Kasumi-1 (cell line): Measurements from ENCODE around the gene SYT3.
"Not testable (repeated sequence)": the region's sequence is repeated elsewhere in the genome, so short reads cannot be mapped to it uniquely, and the experiment has no call there.

Experiments used
- DNase-seq, 2 experiments: peaks; one replicate each; lab custom pipeline; 2025; lab: John Stamatoyannopoulos, UW

The SYT3 gene

DNA sequence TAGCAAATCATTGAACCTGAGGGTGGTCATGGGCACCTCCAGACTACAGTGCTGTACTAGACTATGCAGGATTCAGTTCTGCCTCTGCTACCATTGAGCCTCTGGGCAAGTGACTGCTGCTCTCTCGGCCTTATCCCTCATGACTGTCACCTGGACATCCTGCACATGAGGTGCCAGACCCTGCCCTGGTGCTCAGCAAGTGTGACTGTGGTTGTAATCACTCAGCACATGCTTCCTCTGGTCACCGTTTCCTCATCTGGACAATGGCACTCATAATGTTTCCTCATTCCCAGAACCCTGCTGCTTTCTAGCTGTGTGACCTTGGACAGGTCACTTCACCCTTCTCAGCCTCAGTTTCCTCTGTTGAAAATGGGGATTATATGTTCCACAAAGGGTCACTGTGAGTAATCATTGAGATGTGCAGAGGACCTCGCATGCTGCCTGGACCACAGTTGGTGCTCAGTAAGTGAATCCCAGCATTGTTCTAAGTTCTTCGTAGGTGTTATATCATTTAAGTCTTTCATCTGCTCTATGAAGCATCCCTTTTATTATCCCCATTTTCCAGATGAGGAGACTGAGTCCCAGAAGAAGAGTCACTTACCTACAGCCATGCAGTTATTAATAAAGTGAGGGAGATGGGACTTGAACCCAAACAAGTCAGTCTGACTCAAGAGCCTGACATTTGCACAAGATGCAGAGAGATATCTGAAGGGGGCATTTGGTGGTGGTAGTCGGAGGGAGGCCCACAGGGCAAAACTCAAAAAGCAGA, 3.2 kb downstream of the SYT3 start:
- no peak for DNase-seq

DNA sequence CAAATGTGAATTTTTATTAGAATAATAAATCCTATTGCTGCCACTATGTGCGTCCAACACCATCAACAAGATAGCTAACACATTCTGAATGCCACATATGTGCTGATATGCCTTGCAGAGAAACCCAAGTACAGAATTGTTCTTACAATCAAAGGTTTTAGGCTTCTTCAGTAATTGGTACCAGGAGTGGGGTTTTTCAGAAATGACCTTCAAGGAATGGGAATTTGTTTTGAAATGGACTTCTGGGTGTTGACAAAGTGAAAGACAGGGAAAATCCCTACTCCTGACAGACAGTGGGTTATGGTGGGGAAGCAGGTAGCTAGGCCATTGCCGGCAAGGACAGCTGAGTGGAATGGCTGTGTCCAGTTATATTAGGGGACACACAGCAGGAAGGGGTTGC, 5.7 kb downstream of the SYT3 start:
- DNase-seq = no peak

DNA sequence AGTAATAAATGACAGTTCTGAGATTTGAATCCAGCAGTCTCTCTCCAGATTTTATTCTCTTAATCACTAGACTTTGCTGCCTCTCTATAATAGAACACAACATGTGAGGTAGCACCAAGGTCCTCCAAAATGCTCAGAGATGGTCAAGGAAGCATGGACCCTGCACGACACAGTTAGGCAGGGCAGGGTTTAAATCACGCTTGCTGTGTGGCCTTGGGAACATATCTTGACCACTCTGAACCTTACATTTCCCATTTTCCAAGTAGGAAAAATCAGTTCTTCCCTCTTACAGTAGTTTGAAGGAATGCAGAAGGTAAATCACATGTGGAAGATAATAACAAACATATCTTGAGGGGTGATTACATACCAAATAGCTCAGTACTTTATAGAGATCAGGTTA, 6.3 kb downstream of the SYT3 start:
- DNase-seq = no peak

DNA sequence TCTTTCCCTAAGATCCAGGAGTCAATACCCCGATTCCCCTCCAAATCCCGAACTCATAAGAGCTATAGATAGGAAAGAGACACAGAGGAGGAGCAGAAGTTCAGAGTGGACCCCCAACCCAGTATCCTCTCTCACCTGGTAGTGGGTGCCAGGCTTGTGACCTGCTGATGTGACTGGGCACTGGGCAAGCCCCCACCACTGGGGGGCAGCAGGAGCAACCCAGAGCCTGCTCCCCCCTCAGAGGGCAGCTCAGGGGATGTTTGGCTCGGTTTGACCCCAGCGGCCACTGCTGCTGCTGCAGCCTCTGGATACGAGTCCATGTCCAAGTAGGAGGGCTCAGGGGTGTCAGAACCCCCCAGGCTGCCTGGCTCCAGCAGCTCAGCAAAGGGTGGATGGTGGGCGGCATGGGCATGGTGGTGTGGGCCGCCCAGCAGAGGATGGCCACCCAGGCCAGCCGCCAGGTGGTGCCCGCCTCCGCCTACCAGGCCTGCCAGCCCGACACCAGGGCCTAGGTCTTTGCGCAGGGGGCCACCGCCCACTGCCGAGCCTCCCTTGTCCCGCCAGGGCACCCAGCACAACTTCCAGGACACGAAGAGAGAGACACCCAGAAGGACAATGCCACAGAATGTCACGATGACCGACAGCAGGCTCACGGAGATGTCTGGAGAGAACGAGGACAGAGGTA, 7.4 kb downstream of the SYT3 start:
- no peak for DNase-seq

DNA sequence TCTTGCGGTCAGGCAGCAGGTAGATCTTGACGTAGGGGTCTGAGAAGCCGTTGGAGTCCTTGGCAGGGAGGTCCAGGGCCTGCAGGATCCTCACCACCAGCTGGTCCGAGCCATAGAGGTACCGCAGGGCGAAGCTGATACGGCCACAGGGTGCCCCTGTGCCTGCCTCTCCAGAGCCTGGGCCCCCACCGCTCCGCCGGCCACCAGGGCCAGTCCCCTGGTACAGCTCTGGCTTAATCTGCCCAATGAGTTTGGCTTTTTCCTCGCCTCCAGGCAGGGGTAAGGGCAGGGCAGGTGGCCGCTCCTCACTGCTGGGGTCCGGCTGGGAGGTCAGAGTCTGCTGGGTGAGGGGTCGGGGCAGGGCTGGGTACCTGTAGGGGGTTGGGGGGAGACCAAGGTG, 9.9 kb downstream of the SYT3 start:
- no peak for DNase-seq

DNA sequence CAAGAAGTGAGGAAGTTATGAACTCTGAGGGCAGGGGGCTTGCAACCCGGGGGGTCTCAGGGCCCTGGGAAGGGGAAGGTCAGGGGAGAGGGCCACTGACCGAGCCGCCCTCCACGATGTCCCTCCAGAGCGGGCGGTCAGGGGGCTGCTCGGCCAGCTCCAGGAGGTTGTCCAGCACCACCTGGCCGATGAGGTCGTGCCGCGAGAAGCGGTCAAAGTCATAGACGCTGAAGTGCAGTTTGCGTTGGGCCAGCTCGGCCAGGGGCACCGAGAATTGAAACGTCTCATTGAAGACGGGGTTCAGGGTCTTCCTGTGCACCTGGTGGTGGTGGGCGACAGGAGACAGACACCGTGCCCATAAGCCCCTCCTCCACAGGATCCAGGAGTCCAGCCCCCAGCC, 10.5 kb downstream of the SYT3 start:
- DNase-seq = no peak

DNA sequence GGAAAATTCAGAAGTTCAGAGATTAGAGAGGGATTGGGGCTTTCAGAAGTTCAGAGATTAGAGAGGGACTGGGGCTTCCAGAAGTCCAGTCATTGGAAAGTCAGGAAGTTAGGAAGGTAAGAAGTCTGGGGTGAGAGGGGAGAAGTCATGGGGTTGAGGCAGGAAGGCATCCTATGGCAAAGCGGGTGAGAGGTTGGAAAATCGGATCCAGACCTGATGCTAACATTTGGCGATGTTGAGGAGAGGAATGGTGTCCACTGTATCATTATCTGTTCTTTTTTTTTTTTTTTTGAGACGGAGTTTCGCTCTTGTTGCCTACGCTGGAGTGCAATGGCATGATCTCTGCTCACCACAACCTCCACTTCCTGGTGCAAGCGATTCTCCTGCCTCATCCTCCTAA, 11.1 kb downstream of the SYT3 start:
- no peak for DNase-seq

DNA sequence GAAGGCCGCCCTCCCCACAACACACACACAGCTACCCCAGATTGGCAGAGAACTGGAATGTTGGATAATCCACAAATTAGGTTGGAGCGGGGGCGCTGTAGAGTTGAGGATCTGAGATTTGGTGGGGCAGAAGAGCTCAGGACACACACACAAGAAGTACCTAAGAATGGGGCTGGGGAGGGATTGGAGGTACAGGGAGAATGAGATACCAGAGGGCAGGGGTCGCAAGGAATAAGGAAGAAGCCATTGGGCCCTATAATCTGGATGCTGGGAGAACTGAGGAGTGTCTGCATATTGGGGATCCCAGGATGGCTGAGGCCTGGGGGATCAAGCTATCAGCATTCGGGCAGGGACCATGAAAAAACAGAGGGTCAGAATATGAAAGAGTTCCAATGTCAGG, 11.5 kb downstream of the SYT3 start:
- no peak for DNase-seq

DNA sequence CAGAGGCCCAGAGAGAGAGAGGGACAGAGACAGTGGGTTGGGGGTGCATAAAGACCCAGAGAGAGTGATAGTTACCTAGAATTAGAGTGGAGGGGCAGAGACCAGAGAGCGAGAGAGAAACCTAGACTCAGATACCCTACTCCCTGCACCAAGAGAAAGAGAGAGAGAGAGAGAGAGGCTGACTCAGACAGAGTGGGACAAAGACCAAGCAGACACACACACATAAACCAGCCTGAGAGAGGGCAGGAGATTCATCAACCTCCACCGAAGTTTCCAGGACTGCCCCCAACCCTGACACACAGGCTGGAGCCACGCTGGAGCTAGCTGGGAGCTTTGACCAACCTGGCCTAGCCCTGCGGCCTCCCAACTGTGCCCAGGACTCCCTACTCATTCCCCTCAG, 12.9 kb downstream of the SYT3 start:
- no peak for DNase-seq

DNA sequence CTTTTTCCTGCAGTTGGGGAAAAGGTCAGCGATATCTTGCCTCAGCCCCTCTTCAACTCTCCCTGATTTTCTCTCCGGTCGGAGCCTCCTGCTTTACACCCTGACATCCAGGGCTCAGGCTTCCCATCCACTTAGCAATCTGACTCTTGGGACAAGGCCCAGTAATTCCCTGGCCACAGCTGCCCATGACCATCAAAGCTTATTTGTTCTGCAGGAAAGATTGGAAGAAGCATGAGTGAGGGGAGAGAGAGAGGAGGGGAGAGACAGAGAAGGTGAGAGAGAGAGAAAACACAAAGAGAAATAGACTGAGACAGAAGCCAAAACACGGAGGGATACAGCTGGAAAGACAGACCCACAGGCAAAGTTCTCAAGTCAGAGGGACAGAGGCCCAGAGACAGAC, 13.7 kb downstream of the SYT3 start:
- no peak for DNase-seq

DNA sequence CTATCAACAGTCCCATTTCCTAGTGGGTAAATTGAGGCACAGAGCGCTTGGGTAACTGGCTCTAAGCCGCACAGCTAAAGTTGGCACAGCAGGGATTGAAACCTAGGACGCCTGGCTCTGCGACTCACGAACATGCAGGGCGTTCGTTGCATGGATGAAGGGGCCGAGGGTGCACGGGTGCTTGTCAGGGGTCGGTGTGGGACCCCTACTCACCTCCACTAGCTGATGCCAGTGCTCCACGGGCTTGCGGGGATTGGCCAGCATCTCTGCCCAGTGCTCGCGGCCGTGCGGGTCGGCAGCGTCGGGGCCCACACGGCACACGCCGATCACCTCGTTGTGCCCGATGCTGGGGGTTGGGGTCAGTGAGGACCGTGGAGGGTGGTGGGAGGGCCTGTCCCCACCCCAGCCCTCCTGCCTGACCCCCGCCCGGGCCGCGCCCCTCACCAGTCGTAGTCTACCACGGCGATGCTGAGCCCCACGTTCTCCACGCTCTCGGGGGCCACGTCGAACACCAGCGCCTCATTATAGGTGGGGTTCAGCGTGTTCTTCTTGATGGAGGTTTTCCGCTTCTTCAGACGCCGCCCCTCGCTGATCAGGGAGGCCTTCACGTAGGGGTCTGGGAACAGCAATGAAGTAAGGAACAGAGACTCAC, 14.6 kb downstream of the SYT3 start:
- no peak for DNase-seq

DNA sequence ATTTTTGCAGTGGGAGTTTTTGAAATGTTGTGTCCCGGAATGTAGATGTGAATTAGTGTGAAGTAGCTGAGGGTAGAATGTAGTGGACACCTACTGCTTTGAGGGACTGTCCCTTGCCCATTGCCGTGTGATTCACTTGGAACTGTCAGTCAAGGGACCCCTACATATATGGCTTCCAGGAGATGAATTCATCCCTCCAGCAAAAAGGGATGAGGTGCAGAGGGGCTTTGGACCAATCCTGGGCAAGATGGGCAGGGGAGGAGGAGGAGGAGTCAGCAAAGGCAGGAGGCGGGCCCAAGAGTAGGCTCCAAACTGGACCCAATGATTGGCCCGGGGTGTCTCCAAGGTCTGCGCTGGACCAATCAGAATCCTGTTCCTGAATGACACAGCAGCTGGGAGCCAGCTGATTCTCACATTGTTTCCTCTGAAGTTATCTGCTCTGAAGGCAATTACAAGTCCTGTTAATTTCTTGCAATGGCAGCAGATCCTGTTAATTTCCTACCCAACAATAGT, 19.2 kb downstream of the SYT3 start:
- DNase-seq = not testable (repeated sequence)

DNA sequence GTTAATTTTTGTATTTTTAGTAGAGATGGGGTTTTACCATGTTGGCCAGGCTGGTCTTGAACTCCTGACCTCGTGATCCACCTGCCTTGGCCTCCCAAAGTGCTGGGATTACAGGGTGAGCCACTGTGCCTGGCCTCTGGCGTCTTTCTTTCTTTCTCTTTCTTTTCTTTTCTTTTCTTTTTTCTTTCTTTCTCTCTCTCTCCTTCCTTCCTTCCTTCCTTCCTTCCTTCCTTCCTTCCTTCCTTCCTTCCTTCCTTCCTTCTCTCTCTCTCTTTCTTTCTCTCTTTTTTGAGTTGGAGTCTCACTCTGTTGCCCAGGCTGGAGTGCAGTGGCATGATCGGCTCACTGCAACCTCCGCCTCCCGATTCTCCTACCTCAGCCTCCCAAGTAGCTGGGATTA, 20.5 kb downstream of the SYT3 start:
- DNase-seq = not testable (repeated sequence)

DNA sequence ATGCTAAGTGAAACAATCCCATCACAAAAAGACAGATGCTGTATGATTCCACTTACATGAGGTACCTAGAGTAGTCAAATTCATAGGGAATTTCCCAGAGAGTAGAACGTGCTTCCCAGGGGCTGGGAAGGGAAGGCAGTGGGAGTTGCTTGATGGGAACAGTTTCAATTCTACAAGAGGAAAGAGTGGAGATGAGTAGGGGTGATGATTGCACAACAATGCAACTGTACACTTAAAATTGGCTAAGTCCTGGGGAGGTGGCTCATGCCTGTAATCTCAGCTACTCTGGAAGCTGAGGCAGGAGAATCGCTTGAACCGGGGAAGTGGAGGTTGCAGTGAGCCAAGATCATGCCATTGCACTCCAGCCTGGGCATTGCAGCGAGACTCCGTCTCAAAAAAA, 21.3 kb downstream of the SYT3 start:
- DNase-seq = not testable (repeated sequence)

DNA sequence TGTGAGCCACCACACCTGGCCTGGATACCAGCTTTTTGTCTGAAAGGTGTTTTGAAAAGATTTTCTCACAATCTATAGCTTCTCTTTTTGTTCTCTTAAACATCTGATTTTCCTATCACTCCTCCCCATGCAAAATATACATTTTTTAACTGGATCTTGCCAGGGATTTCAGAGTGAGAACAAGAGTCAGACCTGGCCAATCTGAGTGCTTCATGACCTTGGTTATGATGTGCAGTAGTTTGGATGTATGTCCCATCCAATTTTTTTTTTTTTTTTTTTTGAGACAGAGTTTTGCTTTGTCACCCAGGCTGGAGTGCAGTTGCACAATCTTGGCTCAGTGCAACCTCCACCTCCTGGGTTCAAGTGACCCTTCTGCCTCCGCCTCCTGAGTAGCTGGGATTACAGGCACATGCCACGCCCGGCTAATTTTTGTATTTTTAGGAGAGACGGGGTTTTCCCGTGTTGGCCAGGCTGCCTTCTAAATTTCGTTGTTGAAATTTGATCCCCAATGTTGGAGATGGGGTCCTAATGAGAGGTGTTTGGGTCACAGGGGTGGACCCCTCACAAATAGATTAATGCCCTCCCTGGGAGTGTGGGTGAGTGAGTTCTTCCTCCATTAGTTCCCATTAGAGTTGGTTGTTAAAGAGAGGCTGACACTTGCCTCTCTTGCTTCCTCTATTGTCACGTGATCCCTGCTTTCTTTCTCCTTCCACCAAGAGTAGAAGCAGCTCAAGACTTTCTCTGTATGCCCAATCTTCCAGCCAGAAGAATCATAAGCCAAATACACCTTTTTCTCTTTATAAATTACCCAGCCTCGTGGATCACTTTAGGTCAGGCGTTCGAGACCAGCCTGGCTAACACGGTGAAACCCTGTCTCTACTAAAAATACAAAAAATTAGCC, 26.9 kb downstream of the SYT3 start:
- not testable (repeated sequence) for DNase-seq

DNA sequence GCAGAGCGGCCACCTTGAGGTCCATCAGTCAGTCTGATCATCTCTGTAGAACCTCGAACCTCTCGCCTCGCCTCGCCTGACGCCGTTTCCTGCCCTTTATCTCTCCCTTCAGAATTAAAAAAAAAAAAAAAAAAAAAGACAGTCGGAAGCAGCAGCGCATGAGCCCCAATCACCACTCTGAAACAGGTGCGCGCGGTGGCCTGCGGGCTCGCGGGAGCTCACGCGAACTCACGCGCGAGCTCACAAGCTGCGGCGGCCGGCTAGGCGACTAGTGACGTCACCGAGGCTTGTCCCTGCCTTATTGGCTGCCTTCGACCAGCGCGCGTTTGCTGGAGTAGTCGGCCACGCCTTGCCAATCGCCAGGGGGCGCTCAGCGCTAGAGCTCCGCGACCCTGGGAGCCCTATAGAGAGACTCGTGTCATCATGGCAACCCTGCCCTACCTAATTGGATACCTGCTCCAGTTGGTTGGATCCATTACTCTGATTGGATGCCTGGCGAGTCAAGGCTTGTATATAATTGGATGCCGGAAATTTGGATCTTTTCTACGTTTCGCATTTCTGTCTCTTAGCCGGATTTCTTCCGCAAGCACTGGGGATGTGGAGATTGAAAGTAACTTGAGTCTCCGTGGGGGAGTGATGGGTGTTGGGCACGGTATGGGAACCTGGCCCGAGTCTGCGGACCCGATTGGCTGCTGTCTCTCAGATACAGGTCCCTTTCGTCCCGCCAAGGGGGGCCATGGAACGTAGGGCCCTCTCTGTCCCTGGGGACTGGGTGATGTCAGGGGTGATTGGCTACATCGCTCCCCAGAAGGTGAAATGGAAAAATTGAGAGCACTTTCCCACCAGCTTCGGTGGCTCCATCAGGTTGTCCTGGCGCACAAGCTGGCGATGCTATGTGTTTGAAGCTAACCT, 31.6 kb downstream of the SYT3 start:
- no peak for DNase-seq

DNA sequence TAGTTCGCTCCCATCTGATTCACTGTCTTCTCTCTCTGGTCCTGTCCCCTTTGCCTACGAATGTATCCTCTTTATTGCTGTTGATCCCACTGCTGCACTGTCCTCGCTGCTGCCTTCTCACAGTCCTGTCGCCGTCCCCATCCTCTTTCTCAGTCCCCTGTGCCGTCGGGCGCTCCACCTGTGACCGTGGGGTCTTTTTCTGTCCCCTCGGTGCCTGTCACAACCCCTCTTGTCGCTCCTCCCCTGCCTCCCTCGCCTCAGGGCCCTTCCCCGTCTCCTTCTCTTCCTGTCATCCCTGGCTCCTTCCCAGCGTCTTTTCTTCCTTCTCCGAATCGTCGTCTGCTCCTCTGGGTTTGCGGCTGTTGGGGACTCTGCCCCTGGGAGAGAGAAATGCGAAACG, 32.3 kb downstream of the SYT3 start:
- DNase-seq = no peak

DNA sequence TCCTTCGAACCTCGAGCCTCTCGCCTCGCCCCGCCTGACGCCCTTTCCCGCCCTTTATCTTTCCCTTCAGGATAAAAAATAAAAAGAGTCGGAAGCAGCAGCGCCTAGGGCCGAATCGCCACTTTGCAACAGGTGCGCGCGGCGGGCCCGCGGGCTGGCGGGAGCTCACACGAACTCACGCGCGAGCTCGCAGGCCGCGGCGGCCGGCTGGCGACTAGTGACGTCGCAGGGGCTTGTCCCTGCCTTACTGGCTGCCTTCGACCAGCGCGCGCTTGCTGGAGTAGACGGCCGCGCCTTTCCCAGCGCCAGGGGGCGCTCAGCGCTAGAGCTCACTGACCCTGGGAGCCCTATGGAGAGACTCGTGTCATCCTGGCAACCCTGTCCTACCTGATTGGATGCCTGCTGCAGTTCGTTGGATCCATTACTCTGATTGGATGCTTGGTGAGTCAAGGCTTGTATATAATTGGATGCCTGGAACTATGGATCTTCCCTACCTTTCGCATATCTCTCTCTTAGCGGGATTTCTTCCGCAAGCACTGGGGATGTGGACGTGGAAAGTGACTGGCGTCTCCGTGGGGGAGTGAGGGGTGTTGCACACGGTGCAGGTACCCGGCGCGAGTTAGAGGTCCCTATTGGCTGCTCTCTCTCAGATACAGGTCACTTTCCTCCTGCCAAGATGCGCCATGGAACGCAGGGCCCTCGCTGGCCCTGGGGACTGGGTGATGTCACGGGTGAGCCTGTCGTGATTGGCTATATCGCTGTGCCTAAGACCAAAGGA, 33.4 kb downstream of the SYT3 start:
- DNase-seq = not testable (repeated sequence)

DNA sequence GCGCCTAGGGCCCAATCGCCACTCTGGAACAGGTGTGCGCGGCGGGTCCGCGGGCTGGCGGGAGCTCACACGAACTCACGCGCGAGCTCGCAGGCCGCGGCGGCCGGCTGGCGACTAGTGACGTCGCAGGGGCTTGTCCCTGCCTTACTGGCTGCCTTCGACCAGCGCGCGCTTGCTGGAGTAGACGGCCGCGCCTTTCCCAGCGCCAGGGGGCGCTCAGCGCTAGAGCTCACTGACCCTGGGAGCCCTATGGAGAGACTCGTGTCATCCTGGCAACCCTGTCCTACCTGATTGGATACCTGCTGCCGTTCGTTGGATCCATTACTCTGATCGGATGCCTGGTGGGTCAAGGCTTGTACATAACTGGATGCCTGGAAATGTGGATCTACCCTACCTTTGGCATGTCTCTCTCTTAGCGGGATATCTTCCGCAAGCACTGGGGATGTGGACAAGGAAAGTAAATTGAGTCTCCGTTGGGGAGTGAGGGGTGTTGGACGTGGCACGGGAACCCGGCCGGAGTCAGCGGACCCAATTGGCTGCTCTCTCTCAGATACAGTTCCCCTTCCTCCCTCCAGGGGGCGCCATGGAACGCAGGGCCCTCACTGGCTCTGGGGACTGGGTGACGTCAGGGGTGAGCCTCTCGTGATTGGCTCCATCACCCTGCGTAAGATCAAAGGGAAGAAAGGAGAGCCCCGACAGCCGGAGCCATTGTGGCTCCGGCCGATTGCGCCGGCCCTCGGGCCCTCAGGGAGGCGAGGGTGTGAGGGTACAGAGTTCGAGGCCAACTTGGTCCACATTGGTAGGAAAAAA, 35.2 kb downstream of the SYT3 start:
- not testable (repeated sequence) for DNase-seq
